Measurements from ENCODE around the gene CRELD1. TPM values are rescaled to one million over a fixed set of nuclear protein-coding genes. Genes with fewer than 3 reads are reported as not detected.

CRELD1 gene
- total and polyA plus RNA-seq, 2 of the 4 experiments (the other 2 are of a cell fraction) = 8.6 to 25.7 TPM

DNA sequence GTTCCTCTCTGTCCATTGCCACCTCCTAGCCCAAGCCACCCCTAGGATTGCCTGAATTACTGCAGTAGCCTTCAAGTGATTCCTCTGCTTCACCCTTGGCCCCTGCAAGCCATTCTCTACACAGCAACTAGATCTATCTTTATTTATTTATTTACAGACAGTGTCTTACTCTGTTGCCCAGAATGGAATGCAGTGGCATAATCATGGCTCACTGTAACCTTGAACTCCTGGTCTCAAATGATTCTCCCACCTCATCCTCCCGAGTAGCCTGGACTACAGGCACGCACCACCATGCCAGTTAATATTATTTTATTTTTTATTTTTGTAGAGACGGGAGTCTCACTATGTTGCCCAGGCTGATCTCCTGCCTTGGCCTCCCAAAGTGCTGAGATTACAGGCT lies 45.1 kb upstream of the CRELD1 start:
- no peak for TF ChIP-seq MXI1 (IDR thresholded peaks at IDR 0.05; ENCODE audit: borderline replicate concordance, low read depth, low read length)
- CTCF ChIA-PET = no interaction called here
- Histone ChIP-seq H2BK120ac (ENCODE audit: low read depth, low read length) (no peak overlapping the region), H3K18ac (ENCODE audit: low read depth, low read length) (no peak overlapping the region), H4K5ac (ENCODE audit: low read depth, low read length) (no peak overlapping the region), H3K36me3 (ENCODE audit: control insufficient read depth, insufficient read depth, low read length) (peaks cover 10% of the 10 kb centered on the region), H3K56ac (ENCODE audit: extremely low read depth, insufficient read depth, low read length) (no peak overlapping the region), H3K4me1 (ENCODE audit: control insufficient read depth, insufficient read depth, low read length) (peaks cover 6% of the 10 kb centered on the region), H4K91ac (ENCODE audit: insufficient read depth, low read depth, low read length) (no peak overlapping the region), H3K27ac (ENCODE audit: insufficient read depth, low read length) (no peak overlapping the region), H3K4me2 (ENCODE audit: low read depth, low read length) (no peak overlapping the region), H2AK9ac (replicated peaks; ENCODE audit: low read depth, low read length, poor library complexity) (no peak overlapping the region), H3K9ac (ENCODE audit: low read depth, low read length) (no peak overlapping the region), H3K4me3 (ENCODE audit: insufficient read depth, low read depth, low read length) (no peak overlapping the region), H2BK15ac (ENCODE audit: low read depth, low read length) (no peak overlapping the region), H3K4ac (ENCODE audit: low read depth, low read length) (peak overlapping the region; percentile 4; the same call in 1 of the 2 replicates), H2BK5ac (ENCODE audit: low read depth, low read length, poor library complexity, severe bottlenecking) (no peak overlapping the region), H3K14ac (replicated peaks; ENCODE audit: low read depth, low read length) (no peak overlapping the region), H3K79me1 (ENCODE audit: low read depth in 1 of 2, low read length in 2 of 2) (peaks cover 13 to 26% of the 10 kb centered on the region in 2 experiments), H2BK20ac (ENCODE audit: low read depth, low read length) (no peak overlapping the region), H2AK5ac (ENCODE audit: low read depth, low read length) (no peak overlapping the region), H4K20me1 (ENCODE audit: insufficient read depth, low read length) (no peaks in the 10 kb centered on the region; the same call in 1 of the 2 replicates), H2AFZ (replicated peaks; ENCODE audit: low read length, poor library complexity) (peak overlapping the region; percentile 40), H3K23ac (ENCODE audit: low read depth, low read length) (no peak overlapping the region), H3K9me3 (ENCODE audit: control insufficient read depth, insufficient read depth, low read length) (no peaks in the 10 kb centered on the region), H4K8ac (ENCODE audit: low read depth in 2 of 2, low read length in 2 of 2) (no peak overlapping the region), H3K27me3 (ENCODE audit: control insufficient read depth, insufficient read depth, low read length) (no peaks in the 10 kb centered on the region), H3K9me1 (ENCODE audit: insufficient read depth, low read length) (0 out of 2 replicates have a peak, but pooled peaks cover 6% of the 10 kb centered on the region)
- dilution Hi-C loops (cut with HindIII; ENCODE audit: low sequenced_read_pairs, unreplicated experiment) (no loop called here), intact Hi-C loops (cut with micrococcal nuclease) (no loop called here), in situ Hi-C loops (cut with MboI; ENCODE audit: low sequenced_read_pairs) (no loop called here)
- POLR2A ChIA-PET (ENCODE audit: unreplicated experiment) = no interaction called here
- ATAC-seq (ENCODE audit: low read depth) (no peak), DNase-seq (no peak)
- WGBS, 2 experiments (ENCODE audit: extremely low coverage in 2 of 2, insufficient read length in 1 of 2) = no CpG with 5 or more reads among the region's 3 CpGs
- BruUV-seq (replicated peaks) = no TSS peak

All from IMR-90 (cell line).